ENCODE measurements around the gene PIK3CD.

The PIK3CD gene

DNA sequence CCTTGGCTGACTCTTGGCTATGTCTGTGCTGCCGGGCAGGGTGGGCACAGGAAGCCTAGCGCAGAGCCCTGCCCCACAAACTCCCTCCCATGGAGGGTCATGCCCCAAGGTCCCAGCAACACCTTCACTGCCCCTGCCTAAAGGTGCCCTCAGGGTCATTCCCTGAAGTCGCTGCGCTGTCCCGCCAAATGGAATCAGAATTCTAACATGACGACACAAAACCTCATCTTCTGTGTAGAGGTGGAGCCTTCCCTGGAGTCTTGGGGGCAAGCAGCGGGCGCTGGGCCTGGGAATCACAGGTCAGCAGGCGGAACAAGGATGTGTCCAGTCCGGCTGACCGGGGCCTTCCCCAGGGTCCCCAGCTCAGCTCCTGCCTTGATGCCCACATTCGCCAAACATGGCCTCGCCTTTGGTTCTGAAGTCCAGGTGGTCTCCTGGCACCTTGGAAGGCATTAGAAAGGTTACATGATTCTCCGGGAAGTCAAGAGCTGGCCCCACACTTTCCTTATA lies 45.5 kb upstream of the PIK3CD start:
- TF ChIP-seq, protein P1, sequence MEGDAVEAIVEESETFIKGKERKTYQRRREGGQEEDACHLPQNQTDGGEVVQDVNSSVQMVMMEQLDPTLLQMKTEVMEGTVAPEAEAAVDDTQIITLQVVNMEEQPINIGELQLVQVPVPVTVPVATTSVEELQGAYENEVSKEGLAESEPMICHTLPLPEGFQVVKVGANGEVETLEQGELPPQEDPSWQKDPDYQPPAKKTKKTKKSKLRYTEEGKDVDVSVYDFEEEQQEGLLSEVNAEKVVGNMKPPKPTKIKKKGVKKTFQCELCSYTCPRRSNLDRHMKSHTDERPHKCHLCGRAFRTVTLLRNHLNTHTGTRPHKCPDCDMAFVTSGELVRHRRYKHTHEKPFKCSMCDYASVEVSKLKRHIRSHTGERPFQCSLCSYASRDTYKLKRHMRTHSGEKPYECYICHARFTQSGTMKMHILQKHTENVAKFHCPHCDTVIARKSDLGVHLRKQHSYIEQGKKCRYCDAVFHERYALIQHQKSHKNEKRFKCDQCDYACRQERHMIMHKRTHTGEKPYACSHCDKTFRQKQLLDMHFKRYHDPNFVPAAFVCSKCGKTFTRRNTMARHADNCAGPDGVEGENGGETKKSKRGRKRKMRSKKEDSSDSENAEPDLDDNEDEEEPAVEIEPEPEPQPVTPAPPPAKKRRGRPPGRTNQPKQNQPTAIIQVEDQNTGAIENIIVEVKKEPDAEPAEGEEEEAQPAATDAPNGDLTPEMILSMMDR (IDR thresholded peaks at IDR 0.05; ENCODE audit: extremely low read depth, insufficient read depth, missing control alignments) = no peak
- DNase-seq (ENCODE audit: low spot score) = no peak
- in situ Hi-C loops (cut with MboI; ENCODE audit: low pct_unique_long_range_greater_than_20kb, low sequenced_read_pairs, unreplicated experiment) = no loop called here

DNA sequence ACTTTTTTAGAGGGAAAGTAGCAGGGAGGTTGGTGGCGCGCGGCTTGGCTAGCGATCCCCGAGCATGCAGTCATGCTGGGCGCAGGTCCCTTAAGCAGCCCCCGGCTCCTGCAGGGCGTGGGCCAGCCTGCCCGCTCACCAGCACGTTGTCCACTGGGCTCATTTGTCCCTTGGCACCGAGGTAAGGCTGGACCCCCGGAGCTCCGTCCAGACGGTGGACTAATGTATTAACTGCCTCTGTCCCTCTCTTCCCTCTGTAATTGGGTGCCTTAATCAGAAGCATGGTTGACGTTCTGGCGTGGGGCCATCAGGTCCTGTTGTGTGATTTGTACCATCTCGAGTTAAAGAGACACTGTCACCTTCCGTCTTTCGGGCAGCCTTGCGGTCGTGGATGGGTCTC lies 45.1 kb upstream of the PIK3CD start:
- no peak for DNase-seq (ENCODE audit: low spot score)
- in situ Hi-C loops (cut with MboI; ENCODE audit: low pct_unique_long_range_greater_than_20kb, low sequenced_read_pairs, unreplicated experiment) = no loop called here
- TF ChIP-seq, protein P1 (IDR thresholded peaks at IDR 0.05; ENCODE audit: extremely low read depth, insufficient read depth, missing control alignments) = no peak

DNA sequence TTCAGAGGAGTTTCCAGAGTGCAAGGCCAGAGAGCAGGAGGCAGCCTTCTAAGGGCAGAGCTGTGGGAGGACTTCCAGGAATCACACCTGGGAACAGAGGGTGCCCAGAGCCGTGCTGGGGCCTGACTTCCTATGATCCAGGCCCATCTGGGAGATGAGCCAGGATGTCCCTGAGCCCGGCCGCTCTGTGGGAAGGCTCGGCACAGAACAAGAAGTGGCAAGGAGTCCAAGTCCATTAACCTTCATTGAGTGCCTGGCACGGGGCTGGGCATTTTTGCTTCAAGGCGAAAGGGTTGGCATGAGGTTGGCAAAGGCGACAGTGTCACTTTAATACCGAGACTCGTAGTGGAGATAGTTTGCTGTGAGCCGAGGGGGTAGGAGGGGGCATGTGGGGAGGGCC lies 44.6 kb upstream of the PIK3CD start:
- in situ Hi-C loops (cut with MboI; ENCODE audit: low pct_unique_long_range_greater_than_20kb, low sequenced_read_pairs, unreplicated experiment) = no loop called here
- TF ChIP-seq, protein P1 (IDR thresholded peaks at IDR 0.05; ENCODE audit: extremely low read depth, insufficient read depth, missing control alignments) = no peak

DNA sequence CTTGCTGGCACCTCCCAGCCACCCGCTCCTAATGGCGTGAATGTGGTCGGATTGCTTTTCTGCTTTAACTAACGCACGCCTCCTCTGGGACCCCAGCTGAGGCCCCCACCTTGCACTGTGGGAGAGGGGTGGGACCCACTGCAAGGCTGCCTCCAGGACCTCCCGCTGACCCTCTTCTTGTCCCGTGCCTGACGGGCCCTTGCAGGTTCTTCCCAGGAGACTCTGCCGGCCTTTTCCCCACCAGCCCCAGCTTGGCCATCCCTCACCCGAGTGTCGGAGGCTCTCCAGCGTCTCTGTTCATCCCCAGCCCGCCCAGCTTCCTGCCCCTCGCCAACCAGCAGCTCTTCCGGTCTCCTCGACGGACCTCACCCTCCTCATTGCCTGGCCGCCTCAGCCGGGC lies 44.2 kb upstream of the PIK3CD start:
- DNase-seq (ENCODE audit: low spot score) = no peak
- in situ Hi-C loops (cut with MboI; ENCODE audit: low pct_unique_long_range_greater_than_20kb, low sequenced_read_pairs, unreplicated experiment) = no loop called here
- TF ChIP-seq, protein P1 (IDR thresholded peaks at IDR 0.05; ENCODE audit: extremely low read depth, insufficient read depth, missing control alignments) = no peak

More for the DNA sequence above, 44.6 kb upstream of the PIK3CD start:
- no peak for DNase-seq (ENCODE audit: low spot score)

DNA sequence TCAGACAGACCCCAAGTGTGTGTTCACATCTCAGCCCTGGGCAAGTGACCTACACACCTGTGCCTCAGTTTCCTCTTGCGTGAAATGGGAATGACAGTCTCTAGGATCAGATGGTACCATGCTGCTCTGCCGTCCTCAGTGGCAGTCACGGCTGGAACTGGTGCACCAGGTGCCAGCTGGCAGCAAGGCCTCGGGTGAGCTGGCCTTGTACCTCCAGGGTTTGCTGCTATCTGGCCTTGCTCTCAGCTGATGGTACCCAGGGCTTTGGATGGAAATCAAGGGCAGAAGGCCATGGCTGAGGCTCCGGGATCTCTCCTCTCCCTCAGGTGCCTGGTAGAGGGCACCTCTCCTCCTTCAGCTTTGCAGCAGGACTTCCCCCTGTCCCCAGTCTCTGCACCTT lies 41.5 kb upstream of the PIK3CD start:
- TF ChIP-seq, protein P1 (IDR thresholded peaks at IDR 0.05; ENCODE audit: extremely low read depth, insufficient read depth, missing control alignments) = no peak
- in situ Hi-C loops (cut with MboI; ENCODE audit: low pct_unique_long_range_greater_than_20kb, low sequenced_read_pairs, unreplicated experiment) = no loop called here
- DNase-seq (ENCODE audit: low spot score) = no peak

DNA sequence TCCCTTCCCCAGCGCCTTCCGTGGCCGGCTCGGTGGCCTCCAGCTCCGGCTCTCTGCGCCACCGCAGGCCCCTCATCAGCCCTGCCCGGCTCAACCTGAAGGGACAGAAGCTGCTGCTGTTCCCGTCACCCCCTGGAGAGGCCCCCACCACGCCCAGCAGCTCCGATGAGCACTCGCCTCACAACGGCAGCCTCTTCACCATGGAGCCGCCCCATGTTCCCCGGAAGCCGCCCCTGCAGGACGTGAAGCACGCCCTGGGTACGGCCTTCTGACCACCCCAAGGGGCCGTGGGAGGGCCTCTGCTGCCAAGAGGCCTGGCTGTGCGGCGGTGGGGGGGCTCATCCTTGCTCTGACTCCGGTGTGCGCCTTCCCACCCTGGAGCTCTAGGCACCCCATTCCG lies 41.0 kb upstream of the PIK3CD start:
- in situ Hi-C loops (cut with MboI; ENCODE audit: low pct_unique_long_range_greater_than_20kb, low sequenced_read_pairs, unreplicated experiment) = no loop called here
- TF ChIP-seq, protein P1 (IDR thresholded peaks at IDR 0.05; ENCODE audit: extremely low read depth, insufficient read depth, missing control alignments) = no peak
- no peak for DNase-seq (ENCODE audit: low spot score)

DNA sequence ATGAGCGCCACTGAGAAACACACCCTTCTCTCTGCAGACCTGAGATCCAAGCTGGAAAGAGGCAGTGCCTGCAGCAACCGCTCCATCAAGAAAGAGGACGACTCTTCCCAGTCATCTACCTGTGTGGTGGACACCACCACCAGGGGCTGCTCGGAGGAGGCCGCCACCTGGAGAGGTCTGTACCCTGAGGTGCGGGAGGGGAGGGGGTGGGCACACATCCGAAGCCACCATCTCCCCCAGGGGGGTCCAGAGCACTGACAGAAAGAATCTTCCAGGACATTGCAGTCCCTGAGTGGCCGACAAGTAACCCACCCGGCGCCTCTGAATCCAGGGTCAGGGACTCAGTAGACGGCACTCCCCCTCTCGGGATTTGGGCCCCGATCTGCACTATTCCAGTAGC lies 39.8 kb upstream of the PIK3CD start:
- in situ Hi-C loops (cut with MboI; ENCODE audit: low pct_unique_long_range_greater_than_20kb, low sequenced_read_pairs, unreplicated experiment) = no loop called here

More for the DNA sequence above, 39.8 kb upstream of the PIK3CD start:
- DNase-seq (ENCODE audit: low spot score) = no peak
- TF ChIP-seq, protein P1 (IDR thresholded peaks at IDR 0.05; ENCODE audit: extremely low read depth, insufficient read depth, missing control alignments) = no peak

Data from GM13977 (cell line).